ENCODE results near the gene GINS2.

GINS2 gene

GRCh38 chr16:85637061-85637807 lies 51.5 kb downstream of the GINS2 start:
- DNase-seq: no peak

- DNase-seq: no peak
Measured at GRCh38 chr16:85636234-85636812, 52.4 kb downstream of the GINS2 start.

DNA sequence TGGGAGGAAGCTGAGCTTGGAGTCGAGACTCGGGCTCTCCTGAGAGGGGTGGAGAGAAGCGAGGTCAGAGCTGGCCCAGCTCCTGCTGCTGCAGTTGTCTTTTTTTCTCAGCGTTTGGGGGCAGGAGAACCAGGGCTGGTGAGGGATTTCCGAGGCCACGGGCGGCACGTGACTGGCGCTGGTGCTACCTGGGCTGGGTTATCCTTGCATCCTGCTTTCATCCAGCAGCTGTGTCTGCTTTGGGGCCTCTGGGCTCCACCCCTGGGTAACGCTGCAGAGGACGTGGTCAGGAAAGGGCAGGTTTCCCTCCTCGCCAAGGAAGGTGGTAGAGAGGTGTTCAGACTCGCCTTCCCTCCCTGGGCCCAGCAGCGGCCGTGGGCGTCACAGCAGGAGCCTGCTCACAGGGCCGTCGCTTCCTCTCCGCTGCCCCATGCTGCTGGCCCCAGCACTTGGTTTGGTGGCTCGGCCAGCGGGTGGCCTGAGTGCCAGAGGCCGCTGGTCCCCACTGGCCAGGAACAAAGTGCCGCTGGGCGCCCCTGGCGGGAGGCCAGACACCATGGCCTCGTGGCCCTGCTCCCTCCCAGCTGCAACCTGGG lies 53.1 kb downstream of the GINS2 start:
- no peak for DNase-seq

- no peak for DNase-seq
Measured at GRCh38 chr16:85634747-85635544, 53.8 kb downstream of the GINS2 start.

DNA sequence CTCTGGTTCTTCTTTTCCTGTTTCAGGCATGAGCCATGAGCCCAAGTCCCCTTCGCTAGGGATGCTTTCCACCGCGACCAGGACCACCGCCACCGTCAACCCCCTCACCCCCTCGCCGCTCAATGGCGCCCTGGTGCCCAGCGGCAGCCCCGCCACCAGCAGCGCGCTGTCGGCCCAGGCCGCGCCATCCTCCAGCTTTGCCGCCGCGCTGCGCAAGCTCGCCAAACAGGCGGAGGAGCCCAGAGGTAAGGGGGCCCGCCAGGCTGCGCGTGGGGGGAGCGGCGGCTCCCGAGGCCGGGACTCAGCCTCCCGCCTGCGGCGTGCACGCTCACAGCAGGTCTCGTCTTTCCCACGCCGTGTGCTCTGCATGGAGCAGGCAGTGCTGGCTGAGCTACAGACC lies 54.9 kb downstream of the GINS2 start:
- no peak for DNase-seq

DNA sequence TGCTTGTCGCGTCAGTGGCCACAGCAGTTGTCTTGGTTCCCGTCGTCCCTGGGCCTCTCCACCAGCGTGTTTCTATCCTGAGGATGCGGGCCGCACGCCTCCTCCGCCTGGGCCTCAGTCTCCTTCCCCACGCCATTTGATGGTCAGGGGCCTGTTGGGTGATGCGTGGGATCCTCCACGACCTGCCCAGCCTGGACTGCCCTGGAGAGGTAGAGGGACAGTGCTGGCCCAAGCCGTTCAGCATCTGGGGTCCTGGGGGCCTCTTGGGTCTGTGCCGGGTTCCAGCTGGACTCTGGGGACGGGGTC lies 55.4 kb downstream of the GINS2 start:
- no peak for DNase-seq

DNA sequence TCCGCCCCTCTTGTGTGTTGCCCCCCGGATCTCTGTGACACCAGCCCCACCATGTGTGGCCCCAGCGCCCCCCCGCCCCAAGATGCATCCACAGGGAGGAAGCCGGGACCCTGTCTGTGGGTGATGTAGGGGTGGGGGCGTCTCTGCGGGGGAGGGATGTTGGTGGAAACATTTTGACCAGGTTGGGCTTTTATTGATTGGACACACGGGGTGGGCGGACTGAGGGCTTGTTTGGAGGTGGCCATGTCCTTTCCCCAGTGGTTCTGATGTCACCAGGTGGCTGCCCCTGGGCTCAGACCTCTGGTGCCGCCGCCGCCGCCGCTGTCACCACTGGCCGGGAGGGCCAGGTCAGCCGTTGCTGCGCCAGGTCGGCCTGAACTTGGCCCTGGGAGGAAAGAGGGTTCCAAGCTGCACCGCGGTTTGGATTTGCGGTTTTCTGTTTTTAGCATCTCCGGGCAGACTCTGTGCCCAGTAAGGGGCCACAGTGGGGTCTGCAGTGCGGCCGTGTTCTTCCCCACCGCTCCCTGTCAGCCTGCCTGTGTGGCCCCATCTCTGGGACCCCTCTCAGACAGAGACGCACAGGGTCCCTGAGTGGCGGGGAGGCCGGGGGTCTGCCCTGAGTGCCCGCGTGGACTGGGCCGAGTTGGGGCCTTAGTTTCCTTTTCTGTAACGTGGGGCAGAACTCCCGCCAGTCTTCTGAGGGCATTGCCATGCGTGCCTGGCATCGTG lies 55.9 kb downstream of the GINS2 start:
- DNase-seq: no peak

DNA sequence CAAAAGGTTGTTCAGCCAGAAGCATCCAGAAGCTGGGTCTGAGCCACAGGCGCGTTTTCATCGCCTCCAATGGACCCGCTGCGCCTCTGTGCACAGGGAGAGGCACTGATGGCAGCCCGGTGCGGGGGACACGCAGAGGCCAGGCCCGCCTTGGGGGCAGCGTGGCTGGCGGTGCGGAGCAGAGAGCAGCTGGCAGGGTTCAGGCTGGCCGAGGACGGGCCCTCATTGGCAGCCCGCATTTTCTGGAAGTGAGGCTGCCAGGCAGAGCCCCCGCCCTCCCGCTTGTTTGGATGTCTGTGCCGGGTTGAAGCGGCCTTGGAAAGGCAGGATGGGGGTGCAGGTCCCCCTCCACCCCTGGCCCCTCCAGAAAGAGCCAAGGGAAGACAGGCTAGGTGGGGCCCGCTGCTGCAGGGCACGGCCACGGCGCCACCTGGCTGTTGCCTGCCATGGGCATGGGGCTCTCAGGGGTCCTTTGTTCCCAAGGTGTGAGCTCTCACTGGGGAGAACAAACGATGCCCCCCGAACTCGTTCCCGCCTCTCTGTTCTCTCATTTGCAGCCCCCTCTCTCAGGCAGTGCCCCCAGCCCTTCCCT lies 56.9 kb downstream of the GINS2 start:
- no peak for DNase-seq

- DNase-seq: no peak
Measured at GRCh38 chr16:85631230-85631629, 57.5 kb downstream of the GINS2 start.

- no peak for DNase-seq
Measured at GRCh38 chr16:85629853-85630252, 58.9 kb downstream of the GINS2 start.

- no peak for DNase-seq
Measured at GRCh38 chr16:85629326-85629725, 59.4 kb downstream of the GINS2 start.

DNA sequence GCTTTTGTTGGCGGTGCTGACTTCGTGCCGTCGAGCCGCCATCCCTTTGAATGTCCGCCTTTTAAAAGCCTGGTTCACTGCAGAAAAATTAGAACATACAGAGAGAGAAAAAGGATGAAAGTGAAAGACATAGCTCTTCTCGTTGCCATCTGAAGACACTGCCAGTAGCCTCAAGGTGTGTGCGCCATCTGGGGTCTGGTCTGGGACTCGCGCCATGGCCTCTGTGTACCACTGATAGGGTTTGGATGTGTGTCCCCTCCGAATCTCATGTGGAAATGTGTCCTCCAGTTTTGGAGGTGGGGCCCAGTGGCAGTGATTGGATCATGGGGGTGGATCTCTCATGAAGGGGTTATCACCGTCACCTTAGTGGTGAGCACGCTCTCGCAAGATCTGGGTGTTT lies 60.1 kb downstream of the GINS2 start:
- no peak for DNase-seq

- DNase-seq: no peak
Measured at GRCh38 chr16:85628265-85628556, 60.5 kb downstream of the GINS2 start.

DNA sequence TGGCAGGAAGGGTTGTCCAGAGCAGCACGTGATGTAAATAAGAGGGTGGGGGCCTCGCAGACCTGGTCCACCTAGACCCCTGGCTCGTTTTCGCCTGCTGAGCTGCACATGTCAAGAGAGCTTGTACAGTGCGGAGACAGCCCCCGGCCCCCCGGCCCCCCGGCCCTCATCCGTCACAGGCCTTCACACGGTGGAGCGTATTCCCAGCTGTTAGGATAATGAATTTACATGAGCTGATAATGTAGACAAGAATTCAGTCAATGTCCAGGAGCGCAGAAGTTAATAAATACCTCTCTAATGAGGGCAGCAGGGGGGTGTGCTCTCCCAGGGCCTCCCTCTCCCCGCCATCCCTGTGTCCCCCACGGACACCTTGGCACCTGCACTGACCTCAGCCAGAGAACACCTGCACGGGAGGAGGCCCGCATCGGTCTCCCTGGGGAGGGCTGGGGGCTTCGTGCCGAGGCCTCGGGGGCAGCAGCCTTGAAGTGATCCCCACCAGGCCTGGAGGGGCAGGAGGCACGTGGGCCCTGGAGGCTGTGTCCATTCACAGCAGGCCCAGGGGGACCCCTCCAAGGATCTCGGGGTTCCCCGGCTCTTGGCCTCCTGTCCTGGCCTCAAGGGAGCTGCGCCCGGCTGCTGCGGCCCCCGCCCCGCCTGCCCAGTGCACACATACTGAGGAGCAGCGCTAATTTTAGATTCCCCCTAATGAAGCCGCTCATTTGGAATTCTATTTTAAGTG lies 61.1 kb downstream of the GINS2 start:
- no peak for DNase-seq

- no peak for DNase-seq
Measured at GRCh38 chr16:85627089-85627488, 61.7 kb downstream of the GINS2 start.
